ENCODE data around the gene MAGI3. TPM values are rescaled to one million over a fixed set of nuclear protein-coding genes. Genes with fewer than 3 reads are reported as not detected.
A peak's percentile ranks its signal among the peaks of the same experiment; 100 is the strongest.

Gene MAGI3
- total and polyA plus RNA-seq, 9 donors = 5.3 to 20.8 (median 15.4) TPM

- WGBS, 3 donors = 0 to 2% (median 1%) methylated on average over 56 to 74 of the region's 74 CpGs
Measured at GRCh38 chr1:113390871-113391648, 745 bp downstream of the MAGI3 start.

DNA sequence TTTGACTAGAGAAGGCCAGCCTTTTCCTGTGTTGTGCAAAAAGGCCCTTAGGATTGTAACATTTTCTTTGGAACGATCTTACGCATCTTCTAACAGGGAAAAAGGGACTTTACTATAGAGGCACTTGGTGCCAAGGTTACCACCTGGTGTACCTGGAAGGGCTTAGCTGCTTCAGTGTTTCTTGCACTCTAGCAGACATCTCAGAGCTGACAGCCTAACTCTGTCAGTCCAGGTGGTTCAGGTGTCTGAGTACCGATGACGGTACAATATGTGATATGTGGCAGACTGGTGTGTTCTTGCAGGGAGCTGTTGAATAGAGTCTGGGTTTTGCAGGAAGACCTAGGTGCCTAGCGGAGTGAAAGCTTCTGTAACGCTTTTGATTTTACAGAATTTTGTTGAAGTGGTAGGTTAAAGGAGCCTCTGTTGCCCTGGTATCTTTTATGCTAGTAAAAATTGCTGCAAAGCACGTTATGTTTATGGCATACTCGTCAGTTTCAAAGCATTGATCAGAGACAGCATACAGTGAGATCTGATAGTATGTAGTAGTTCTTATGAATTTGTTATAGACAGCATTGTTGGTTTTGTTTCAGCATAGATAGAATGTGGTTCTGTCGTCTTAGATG lies 1.4 kb downstream of the MAGI3 start:
- H3K4me3 ChIP-seq = peak overlapping the region; percentile 97
- WGBS, 3 donors = 3 to 5% (median 3%) methylated on average over 9 of the region's 9 CpGs
- TF ChIP-seq, protein P1, sequence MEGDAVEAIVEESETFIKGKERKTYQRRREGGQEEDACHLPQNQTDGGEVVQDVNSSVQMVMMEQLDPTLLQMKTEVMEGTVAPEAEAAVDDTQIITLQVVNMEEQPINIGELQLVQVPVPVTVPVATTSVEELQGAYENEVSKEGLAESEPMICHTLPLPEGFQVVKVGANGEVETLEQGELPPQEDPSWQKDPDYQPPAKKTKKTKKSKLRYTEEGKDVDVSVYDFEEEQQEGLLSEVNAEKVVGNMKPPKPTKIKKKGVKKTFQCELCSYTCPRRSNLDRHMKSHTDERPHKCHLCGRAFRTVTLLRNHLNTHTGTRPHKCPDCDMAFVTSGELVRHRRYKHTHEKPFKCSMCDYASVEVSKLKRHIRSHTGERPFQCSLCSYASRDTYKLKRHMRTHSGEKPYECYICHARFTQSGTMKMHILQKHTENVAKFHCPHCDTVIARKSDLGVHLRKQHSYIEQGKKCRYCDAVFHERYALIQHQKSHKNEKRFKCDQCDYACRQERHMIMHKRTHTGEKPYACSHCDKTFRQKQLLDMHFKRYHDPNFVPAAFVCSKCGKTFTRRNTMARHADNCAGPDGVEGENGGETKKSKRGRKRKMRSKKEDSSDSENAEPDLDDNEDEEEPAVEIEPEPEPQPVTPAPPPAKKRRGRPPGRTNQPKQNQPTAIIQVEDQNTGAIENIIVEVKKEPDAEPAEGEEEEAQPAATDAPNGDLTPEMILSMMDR (IDR thresholded peaks at IDR 0.05) = no peak
- TF ChIP-seq EP300 (IDR thresholded peaks at IDR 0.05) = no peak
- no peak for TF ChIP-seq POLR2A (IDR thresholded peaks at IDR 0.05)
- H3K27me3 ChIP-seq = no peaks in the 10 kb centered on the region
- DNase-seq = peak in 1 of 5 donors; percentile 26
- intact Hi-C loops (cut with DNase I) = loop anchor here in 1 of 4 donors (10.0 kb wide), 1 partner anchor 677 kb away; the partner anchor contains the start of gene PPM1J
- peaks cover 1% of the 10 kb centered on the region for H3K4me1 ChIP-seq (ENCODE audit: insufficient read depth)
- H3K9me3 ChIP-seq = no peaks in the 10 kb centered on the region
- H3K27ac ChIP-seq = peak overlapping the region; percentile 83 to 89
- no peaks in the 10 kb centered on the region for H3K36me3 ChIP-seq

More at GRCh38 chr1:113390871-113391648, 745 bp downstream of the MAGI3 start:
- H3K4me1 ChIP-seq (ENCODE audit: insufficient read depth) = peaks cover 1% of the 10 kb centered on the region
- H3K27me3 ChIP-seq = no peaks in the 10 kb centered on the region
- no peaks in the 10 kb centered on the region for H3K9me3 ChIP-seq
- intact Hi-C loops (cut with DNase I) = loop anchor here in 1 of 4 donors (10.0 kb wide), 1 partner anchor 676 kb away; the partner anchor contains the start of gene PPM1J
- H3K4me3 ChIP-seq = peak overlapping the region; percentile 97
- H3K27ac ChIP-seq = peak overlapping the region; percentile 83 to 89
- peak; percentile 40 to 69 (median 65) for DNase-seq
- TF ChIP-seq, protein P1 (IDR thresholded peaks at IDR 0.05) = no peak
- TF ChIP-seq POLR2A (IDR thresholded peaks at IDR 0.05) (no peak), EP300 (IDR thresholded peaks at IDR 0.05) (no peak)
- H3K36me3 ChIP-seq = no peaks in the 10 kb centered on the region

DNA sequence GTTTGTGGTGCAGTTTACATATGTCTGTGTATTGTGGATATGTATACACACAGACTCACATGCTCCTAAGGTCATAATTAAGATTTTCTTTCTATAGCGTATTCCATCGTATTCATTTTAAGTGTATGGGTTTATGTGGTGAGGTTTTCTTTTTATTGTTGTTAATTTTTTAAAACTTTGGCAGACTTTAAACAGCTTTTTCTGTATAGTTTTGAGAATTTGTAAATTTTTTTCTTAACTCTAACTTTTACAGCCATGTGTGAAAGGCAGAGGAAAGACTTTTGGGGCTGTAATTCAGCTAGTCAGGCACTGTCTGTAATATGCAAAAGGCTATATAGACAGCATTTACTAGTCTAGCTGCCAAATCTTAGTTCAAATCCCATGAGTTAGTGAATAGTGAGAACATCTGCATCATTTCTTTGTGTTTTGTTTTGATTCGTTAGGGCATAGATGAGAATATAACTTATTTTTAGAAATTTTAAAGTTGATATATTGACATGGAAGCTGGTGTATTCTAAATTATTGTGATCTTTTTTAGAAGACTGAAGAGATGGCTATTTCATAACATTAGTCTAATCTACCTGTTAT lies 2.3 kb downstream of the MAGI3 start:
- Histone ChIP-seq H3K4me3 (no peak overlapping the region), H3K9me3 (no peaks in the 10 kb centered on the region), H3K4me1 (ENCODE audit: insufficient read depth) (peaks cover 1% of the 10 kb centered on the region), H3K27me3 (no peaks in the 10 kb centered on the region), H3K27ac (no peak overlapping the region), H3K36me3 (no peaks in the 10 kb centered on the region)
- WGBS, 3 donors = 18 to 31% (median 28%) methylated on average over 3 of the region's 3 CpGs
- intact Hi-C loops (cut with DNase I) = loop anchor here in 1 of 4 donors (10.0 kb wide), 1 partner anchor 678 kb away; the partner anchor contains the start of gene PPM1J
- DNase-seq = no peak
- TF ChIP-seq, protein P1 (IDR thresholded peaks at IDR 0.05) = no peak
- TF ChIP-seq EP300 (IDR thresholded peaks at IDR 0.05) (no peak), POLR2A (IDR thresholded peaks at IDR 0.05) (no peak)
